ENCODE results near the gene NTHL1. TPM values are rescaled to one million over a fixed set of nuclear protein-coding genes. Genes with fewer than 3 reads are reported as not detected.

The NTHL1 gene
- polyA plus RNA-seq, 3 donors: 15.2 to 26.1 (median 19.9) TPM

- no peak for DNase-seq (ENCODE audit: extremely low read depth in 1 of 11, low read depth in 9 of 11, low spot score in 4 of 11)
Measured at GRCh38 chr16:2006317-2006716, 41.3 kb downstream of the NTHL1 start.

GRCh38 chr16:2005646-2006045 lies 42.0 kb downstream of the NTHL1 start:
- no peak for DNase-seq (ENCODE audit: extremely low read depth in 1 of 11, low read depth in 9 of 11, low spot score in 4 of 11)

- no peak for DNase-seq (ENCODE audit: extremely low read depth in 1 of 11, low read depth in 9 of 11, low spot score in 4 of 11)
Measured at GRCh38 chr16:2004795-2005517, 42.7 kb downstream of the NTHL1 start.

- DNase-seq (ENCODE audit: extremely low read depth in 1 of 11, low read depth in 9 of 11, low spot score in 4 of 11): peak in 8 of 11 donors; percentile 68 to 89 (median 78)
Measured at GRCh38 chr16:2003827-2004641, 43.6 kb downstream of the NTHL1 start.

GRCh38 chr16:2003231-2003826 lies 44.3 kb downstream of the NTHL1 start:
- DNase-seq (ENCODE audit: extremely low read depth in 1 of 11, low read depth in 9 of 11, low spot score in 4 of 11): no peak

DNA sequence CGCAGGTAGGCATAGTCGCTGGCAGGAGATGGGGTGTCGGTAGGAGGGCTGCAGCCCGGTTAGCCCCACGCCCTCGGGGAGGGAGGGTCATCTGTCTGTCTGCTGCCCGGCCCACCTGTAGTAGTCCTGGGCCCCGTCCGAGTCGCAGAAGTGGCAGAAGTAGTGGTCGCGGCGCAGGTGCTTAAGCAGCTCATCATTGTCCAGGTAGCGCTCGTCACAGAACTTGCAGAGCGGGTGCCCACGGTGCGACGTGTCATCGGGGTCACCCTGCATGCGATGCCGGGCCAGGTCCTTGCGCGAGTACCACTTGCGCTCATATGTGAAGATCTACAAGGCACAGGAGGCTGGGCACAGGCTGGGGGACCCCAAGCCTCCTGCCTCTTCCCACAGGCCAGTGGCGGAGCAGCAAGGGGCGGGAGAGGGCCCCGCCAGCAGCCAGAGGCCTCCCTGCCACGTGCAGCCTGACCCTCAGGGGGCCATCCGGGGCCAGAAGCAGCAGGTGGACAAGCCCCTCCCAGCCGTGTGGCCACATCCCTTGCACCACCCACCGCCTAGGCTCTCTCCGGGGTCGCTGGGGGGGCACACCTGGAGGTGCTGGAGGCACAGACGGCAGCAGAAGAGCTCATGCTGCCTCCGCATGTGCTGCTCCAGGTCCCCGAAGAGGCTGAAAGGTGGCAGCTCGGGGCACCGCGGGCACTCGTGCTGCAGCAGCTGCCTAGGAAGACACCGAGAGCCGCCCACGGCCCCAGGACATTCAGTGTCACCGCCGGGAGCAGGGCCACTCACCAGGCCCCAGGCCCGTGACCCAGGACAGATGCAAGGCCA lies 45.0 kb downstream of the NTHL1 start:
- no peak for DNase-seq (ENCODE audit: extremely low read depth in 1 of 11, low read depth in 9 of 11, low spot score in 4 of 11)

- no peak for DNase-seq (ENCODE audit: extremely low read depth in 1 of 11, low read depth in 9 of 11, low spot score in 4 of 11)
Measured at GRCh38 chr16:2001456-2002355, 45.9 kb downstream of the NTHL1 start.

GRCh38 chr16:2001035-2001434 lies 46.6 kb downstream of the NTHL1 start:
- no peak for DNase-seq (ENCODE audit: extremely low read depth in 1 of 11, low read depth in 9 of 11, low spot score in 4 of 11)

DNA sequence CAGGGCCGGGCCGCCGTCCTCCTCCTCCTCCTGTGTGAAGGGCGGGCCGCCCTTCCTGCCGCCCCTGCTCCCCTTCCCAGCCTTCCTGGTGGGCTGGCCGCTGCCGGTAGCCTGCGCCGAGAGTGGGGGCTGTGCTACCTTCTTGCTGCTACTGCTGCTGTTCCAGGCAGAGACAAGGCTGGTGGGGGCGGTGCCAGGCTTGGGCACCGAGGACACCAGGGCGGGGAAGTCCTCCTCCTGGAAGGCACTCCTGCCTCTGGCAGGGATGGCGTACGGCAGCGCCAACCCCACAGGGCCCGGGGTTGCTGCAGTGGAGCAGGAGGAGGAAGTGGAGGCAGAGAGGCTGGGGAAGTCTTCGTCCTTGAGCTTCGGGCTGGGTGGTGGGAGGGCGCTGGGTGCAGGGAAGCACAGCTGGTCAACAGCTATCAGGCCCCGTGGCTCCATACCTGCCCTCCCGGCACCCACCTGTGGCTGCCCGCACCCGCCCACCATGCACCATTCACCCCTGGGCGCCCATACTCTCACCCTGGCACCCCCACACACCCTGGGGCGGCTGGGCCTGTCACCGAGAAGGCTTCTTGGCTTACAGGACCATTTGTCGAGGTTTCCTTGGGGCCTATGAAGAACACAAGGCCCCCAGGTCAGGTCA lies 47.6 kb downstream of the NTHL1 start:
- DNase-seq (ENCODE audit: extremely low read depth in 1 of 11, low read depth in 9 of 11, low spot score in 4 of 11): no peak

GRCh38 chr16:1998852-1999801 lies 48.5 kb downstream of the NTHL1 start:
- DNase-seq (ENCODE audit: extremely low read depth in 1 of 11, low read depth in 9 of 11, low spot score in 4 of 11): no peak

DNA sequence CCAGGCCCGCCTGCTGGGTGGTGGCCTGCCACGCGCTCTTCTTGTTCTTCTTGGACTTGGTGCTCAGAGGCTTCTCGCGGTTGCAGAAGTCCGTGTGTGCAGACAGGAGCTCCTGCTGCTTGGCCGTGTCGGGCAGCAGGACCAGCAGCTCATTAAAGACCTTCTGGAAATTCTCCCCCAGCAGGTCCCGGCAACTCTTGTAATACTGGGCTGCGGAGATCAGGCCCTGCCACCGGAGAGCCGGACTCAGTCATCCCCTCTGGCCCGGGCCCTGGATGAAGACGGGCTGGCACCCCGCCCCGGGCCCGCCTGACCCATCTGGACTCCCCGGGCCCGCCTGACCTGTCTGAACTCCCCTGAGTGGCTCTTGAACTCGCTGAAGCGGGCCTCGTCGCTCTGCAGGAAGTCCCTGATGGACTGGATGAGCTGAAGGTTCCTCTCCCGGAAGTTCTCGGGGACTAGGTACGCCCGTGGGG lies 49.2 kb downstream of the NTHL1 start:
- no peak for DNase-seq (ENCODE audit: extremely low read depth in 1 of 11, low read depth in 9 of 11, low spot score in 4 of 11)

GRCh38 chr16:1997494-1998359 lies 49.9 kb downstream of the NTHL1 start:
- no peak for DNase-seq (ENCODE audit: extremely low read depth in 1 of 11, low read depth in 9 of 11, low spot score in 4 of 11)

DNA sequence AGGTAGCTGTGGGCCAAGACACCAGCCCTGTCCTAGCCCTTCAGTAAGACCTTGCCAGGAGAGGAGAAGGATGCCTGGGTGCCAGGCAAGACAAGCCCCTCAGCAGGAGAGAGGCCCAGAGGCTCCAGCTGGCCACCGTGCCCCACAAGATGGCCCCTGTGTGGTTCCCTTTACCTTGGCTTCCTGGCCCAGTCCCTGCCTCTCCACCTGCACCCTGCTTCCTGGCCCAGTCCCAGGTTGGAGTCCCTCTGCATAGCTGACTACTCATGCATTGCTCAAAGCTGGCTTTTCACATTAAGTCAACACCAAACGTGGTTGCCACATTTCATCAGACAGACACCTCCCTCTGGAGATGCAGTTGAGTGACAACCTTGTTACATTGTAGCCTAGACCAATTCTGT lies 53.9 kb downstream of the NTHL1 start:
- no peak for DNase-seq (ENCODE audit: extremely low read depth in 1 of 11, low read depth in 9 of 11, low spot score in 4 of 11)

DNA sequence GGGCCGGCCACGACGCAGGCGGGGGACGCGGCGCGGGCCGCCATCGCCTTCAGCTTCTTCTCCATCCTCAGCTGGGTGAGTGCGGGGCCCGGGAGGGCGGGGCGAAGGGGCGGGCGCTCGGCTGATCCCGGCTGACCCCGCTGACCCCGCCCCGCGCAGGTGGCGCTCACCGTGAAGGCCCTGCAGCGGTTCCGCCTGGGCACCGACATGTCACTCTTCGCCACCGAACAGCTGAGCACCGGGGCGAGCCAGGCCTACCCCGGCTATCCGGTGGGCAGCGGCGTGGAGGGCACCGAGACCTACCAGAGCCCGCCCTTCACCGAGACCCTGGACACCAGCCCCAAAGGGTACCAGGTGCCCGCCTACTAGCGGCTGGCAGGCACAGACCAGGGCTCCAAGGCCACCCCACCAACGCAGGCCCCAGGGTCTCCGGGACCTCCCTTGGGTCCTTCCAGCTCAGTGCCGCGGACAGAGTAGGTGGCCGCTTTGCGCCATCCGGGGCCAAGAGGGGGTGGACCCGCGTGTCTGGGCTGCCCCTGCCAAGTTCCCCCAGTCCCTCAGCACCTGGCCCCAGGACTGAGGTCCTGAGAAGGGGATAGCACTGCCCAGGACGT lies 54.8 kb downstream of the NTHL1 start:
- no peak for DNase-seq (ENCODE audit: extremely low read depth in 1 of 11, low read depth in 9 of 11, low spot score in 4 of 11)

Data from renal cortex interstitium (tissue), 11 donors.